K562 (cell line): Measurements from ENCODE around the gene LILRB3. TPM values are rescaled to one million over a fixed set of nuclear protein-coding genes. Genes with fewer than 3 reads are reported as not detected.

Source experiments
- ATAC-seq: fragments of 200-7000 bp; cut with Tn5 transposase; 3 replicates; pipeline ENCODE4 v1.9.1; 2020; ENCODE audit warnings: moderate library complexity
- BruUV-seq: library from RNA; stranded (reverse); fragments of 400-500 nt; replicated peaks from 2 replicates; lab custom pipeline; 2021; lab: Mats Ljungman, UMichigan
- CTCF ChIA-PET: fragments of 300-600 bp; formaldehyde crosslinking; extraction: SDS; loops from one replicate; lab custom pipeline; 2021; ENCODE audit warnings: low intra/inter-chr PET ratio; lab: Yijun Ruan, JAX
- POLR2A ChIA-PET: fragments of 300-600, 350-650 bp; sonication (Branson Sonifier 250); formaldehyde crosslinking; extraction: SDS; loops from one replicate; lab custom pipeline; 2021; ENCODE audit warnings: antibody characterized with exemption, inconsistent platforms; lab: Yijun Ruan, JAX
- DNase-seq, 4 experiments: peaks; one replicate each; pipeline versions ENCODE4 v3.0.0 to v3.0.0-alpha.2; 2011 to 2018; ENCODE audit warnings: low spot score in 3 of 4, mixed read lengths in 3 of 4; ENCODE audit errors: extremely low read depth in 1 of 4
- FAIRE-seq: peaks from 2 replicates; lab custom pipeline; 2011; peaks lifted over from hg19 to GRCh38; lab: Jason Lieb, UNC
- H2AFZ ChIP-seq: 2 replicates; pipeline ENCODE4 v1.6.0; 2011; ENCODE audit warnings: low read depth, low read length, control low read depth, inconsistent platforms
- H3K27ac ChIP-seq: fragments of 200-600 bp; 3 replicates; pipeline ENCODE4 v1.8.0; 2011; ENCODE audit warnings: low read depth, mild to moderate bottlenecking, control low read depth, inconsistent platforms, low read length, moderate library complexity, mixed read lengths; ENCODE audit errors: extremely low read depth
- H3K27me3 ChIP-seq, 2 experiments: fragments of 300-600 bp in 1 of 2; 2 replicates in 1 of 2; 3 replicates in 1 of 2; pipeline versions ENCODE4 v1.6.0 to v1.8.0; 2011; ENCODE audit warnings: inconsistent platforms in 2 of 2, low read length in 2 of 2, mild to moderate bottlenecking in 1 of 2, mixed read lengths in 1 of 2, moderate library complexity in 1 of 2; ENCODE audit not compliant: control insufficient read depth in 2 of 2, insufficient read depth in 2 of 2
- H3K36me3 ChIP-seq: fragments of 300-600 bp; 3 replicates; pipeline ENCODE4 v1.8.0; 2011; ENCODE audit warnings: mild to moderate bottlenecking, low read length, inconsistent platforms; ENCODE audit not compliant: control insufficient read depth, insufficient read depth
- H3K4me1 ChIP-seq, 2 experiments: fragments of 200-600 bp in 1 of 2; replicated peaks in 1 of 2; 2 replicates in 1 of 2; 3 replicates in 1 of 2; pipeline versions ENCODE4 v1.5.1 to v1.8.0; 2011; ENCODE audit warnings: inconsistent platforms in 2 of 2, low read length in 2 of 2, mild to moderate bottlenecking in 1 of 2, mixed read lengths in 1 of 2, moderate library complexity in 1 of 2; ENCODE audit not compliant: control insufficient read depth in 2 of 2, insufficient read depth in 2 of 2
- H3K4me2 ChIP-seq: 2 replicates; pipeline ENCODE4 v1.6.1; 2011; ENCODE audit warnings: low read length, control low read depth, inconsistent platforms, mixed read lengths; ENCODE audit not compliant: insufficient read depth
- H3K4me3 ChIP-seq: fragments of 200-600 bp; sonication (generic), shearing (Covaris generic); 2 replicates; pipeline ENCODE4 v1.5.1; 2016; ENCODE audit warnings: control low read depth, inconsistent platforms
- H3K79me2 ChIP-seq: fragments of 200-600 bp; 3 replicates; pipeline ENCODE4 v1.8.0; 2011; ENCODE audit warnings: low read length, inconsistent platforms; ENCODE audit not compliant: control insufficient read depth, insufficient read depth
- H3K9ac ChIP-seq, 2 experiments: 2 replicates each; pipeline versions ENCODE4 v1.6.0 to v1.6.1; 2011; ENCODE audit warnings: low read depth in 2 of 2, low read length in 2 of 2, control low read depth in 1 of 2, inconsistent platforms in 1 of 2, mild to moderate bottlenecking in 1 of 2, mixed read lengths in 1 of 2; ENCODE audit not compliant: insufficient read depth in 1 of 2
- H3K9me1 ChIP-seq: one replicate; pipeline ENCODE4 v1.6.0; 2011; ENCODE audit warnings: inconsistent platforms, mild to moderate bottlenecking, low read length, moderate library complexity; ENCODE audit not compliant: control insufficient read depth, insufficient read depth
- H3K9me3 ChIP-seq: replicated peaks from 2 replicates; pipeline ENCODE4 v1.5.1; 2011; ENCODE audit warnings: low read depth, low read length, inconsistent platforms; ENCODE audit not compliant: control insufficient read depth, insufficient read depth
- H4K20me1 ChIP-seq: replicated peaks from 2 replicates; pipeline ENCODE4 v1.6.1; 2011; ENCODE audit warnings: low read length, inconsistent platforms, mixed read lengths; ENCODE audit not compliant: control insufficient read depth, insufficient read depth
- ARID3B ChIP-seq: fragments of 250-450 bp; sonication (Bioruptor Pico); IDR thresholded peaks from 2 replicates; pipeline ENCODE4 v1.4.0; 2020; ENCODE audit warnings: borderline replicate concordance
- FUS ChIP-seq: fragments of 200-400 bp; formaldehyde crosslinking; optimal IDR thresholded peaks from 2 replicates; pipeline ENCODE3; 2017; ENCODE audit warnings: low read depth, low read length
- HDAC3 ChIP-seq: fragments of 450-650 bp; IDR thresholded peaks from 2 replicates; pipeline ENCODE4 v1.6.1; 2018; ENCODE audit warnings: borderline replicate concordance, mild to moderate bottlenecking, moderate library complexity; ENCODE audit not compliant: partially characterized antibody
- HOXB6 ChIP-seq: fragments of 250-450 bp; sonication (Bioruptor Pico); IDR thresholded peaks from 2 replicates; pipeline ENCODE4 v1.5.1; 2022; ENCODE audit warnings: mild to moderate bottlenecking, borderline replicate concordance
- NR2C1 ChIP-seq, 2 experiments: fragments of 450-650 bp; IDR thresholded peaks; 2 replicates each; pipeline ENCODE4 v1.6.1; 2017; ENCODE audit warnings: mild to moderate bottlenecking in 2 of 2, antibody characterized with exemption in 1 of 2, inconsistent platforms in 1 of 2, missing compliant biosample characterization in 1 of 2, missing genetic modification characterization in 1 of 2
- THRAP3 ChIP-seq: fragments of 450-650 bp; IDR thresholded peaks from 2 replicates; pipeline ENCODE4 v1.6.1; 2016; ENCODE audit warnings: mild to moderate bottlenecking, inconsistent platforms, borderline replicate concordance
- VEZF1 ChIP-seq: fragments of 200-800 bp; sonication (Bioruptor generic); IDR thresholded peaks from 2 replicates; pipeline ENCODE4 v1.6.1; 2017; ENCODE audit warnings: missing genetic modification characterization, missing compliant biosample characterization
- ZBTB9 ChIP-seq: fragments of 450-650 bp; formaldehyde crosslinking; IDR thresholded peaks from 2 replicates; pipeline ENCODE4 v1.4.0; 2020; ENCODE audit warnings: mild to moderate bottlenecking, moderate library complexity
- ZNF699 ChIP-seq: fragments of 250-450 bp; sonication (Bioruptor Pico); IDR thresholded peaks from 2 replicates; pipeline ENCODE4 v1.8.0; 2021; ENCODE audit warnings: mild to moderate bottlenecking, moderate library complexity; ENCODE audit not compliant: insufficient replicate concordance
- ZNF79 ChIP-seq: fragments of 250-450 bp; sonication (Bioruptor Pico); IDR thresholded peaks from 2 replicates; pipeline ENCODE4 v1.4.0; 2020; ENCODE audit warnings: low read depth, mild to moderate bottlenecking, moderate library complexity
- WGBS: fragments of 100-300 bp; shearing (Covaris generic); methylation state at CpG from one replicate; pipeline ENCODE4 v1.1.6; 2016; ENCODE audit warnings: low coverage, mixed read lengths; ENCODE audit not compliant: insufficient coverage; ENCODE audit errors: missing lambda C conversion rate; 5-methylcytosine and 5-hydroxymethylcytosine counted together
- in situ Hi-C: fragments of 300-500 bp; cut with MboI; formaldehyde crosslinking; loops from 4 replicates; pipeline ENCODE4 v1.15.0; 2018; ENCODE audit warnings: inconsistent platforms, mixed read lengths
- intact Hi-C: fragments of 100-400 bp; cut with micrococcal nuclease; formaldehyde crosslinking; loops from 2 replicates; pipeline ENCODE4 v1.14.2; 2022
- polyA plus RNA-seq, 8 experiments: library from polyadenylated mRNA; depleted of rRNA in 4 of 8; stranded (reverse) in 5 of 8; unstranded in 3 of 8; fragments of >200 nt; fragmentation: Nextera tagmentation in 2 of 8; fragmentation: Illumina TruSeq in 1 of 8; extraction: Ambion mirVana in 2 of 8; extraction: Trizol in 1 of 8; gene quantifications; 2 replicates each; pipeline versions ENCODE4 v1.2.1 to v1.2.3, GENCODE V29; 2011 to 2014; ENCODE audit warnings: inconsistent platforms in 1 of 8, missing spikeins in 1 of 8
- total RNA-seq, 7 experiments: library from RNA; depleted of rRNA in 6 of 7; stranded (reverse); fragments of >200 nt in 6 of 7; fragmentation: Illumina TruSeq in 2 of 7; extraction: Trizol in 2 of 7; gene quantifications; 2 replicates each; pipeline versions ENCODE4 v1.2.1 to v1.2.3, GENCODE V29; 2011 to 2021; ENCODE audit warnings: low replicate concordance in 1 of 7
- TF ChIP-seq, protein P1 (sequence below): IDR thresholded peaks from 2 replicates; pipeline ENCODE4 v1.6.1; 2016; ENCODE audit warnings: missing genetic modification characterization, missing compliant biosample characterization
- TF ChIP-seq, protein P2 (sequence below): sonication (generic); formaldehyde crosslinking; IDR thresholded peaks from 2 replicates; pipeline ENCODE4 v1.8.0; 2022; ENCODE audit warnings: mild to moderate bottlenecking, low read depth, missing genetic modification reagents

The LILRB3 gene
- total and polyA plus RNA-seq, 9 of the 15 experiments (the other 6 are each of a cell fraction or from before 2014, with no cell fraction given): 0.01 to 0.09 TPM; not detected in 7

DNA sequence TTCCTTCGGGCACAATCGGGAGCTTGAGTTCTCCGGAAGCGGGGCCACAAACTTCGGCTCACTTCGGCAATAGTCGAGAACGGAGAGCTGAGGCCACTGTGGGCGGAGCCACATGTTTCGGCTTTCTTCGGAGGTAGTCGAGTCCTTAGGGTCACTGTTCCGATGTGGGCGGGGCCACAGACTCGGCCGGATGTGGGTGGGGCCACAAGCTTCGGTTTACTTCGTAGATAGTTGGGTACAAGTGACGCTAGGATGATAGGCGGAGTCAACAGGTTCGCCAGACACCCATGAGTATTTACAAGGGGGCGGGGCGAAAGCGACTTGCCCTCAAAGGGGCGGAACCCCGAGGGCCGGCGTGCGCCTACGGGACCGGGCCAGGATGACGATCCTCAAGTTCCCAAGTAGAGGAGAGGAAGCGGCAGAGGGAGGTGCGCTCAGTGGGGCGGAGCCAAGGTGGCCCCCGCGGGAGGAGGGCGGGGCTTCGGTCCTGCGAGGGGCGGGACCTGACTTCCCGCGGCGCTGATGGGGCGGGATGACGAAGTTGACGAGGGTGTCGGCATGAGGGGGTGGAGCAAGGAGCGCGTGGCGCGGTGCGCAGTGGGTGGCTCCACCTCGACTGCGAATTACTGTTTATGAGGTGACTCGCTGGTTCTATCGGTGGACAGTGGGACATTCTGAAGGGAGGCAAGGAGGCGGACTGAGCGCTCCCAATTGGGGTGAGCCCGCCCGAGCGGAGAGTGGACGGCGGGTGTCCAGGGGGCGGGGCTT lies 32.9 kb downstream of the LILRB3 start:
- peaks cover 5% of the 10 kb centered on the region for H3K9me1 ChIP-seq
- no TSS peak for BruUV-seq
- H3K4me2 ChIP-seq: peak overlapping the region; percentile 93
- peak overlapping the region; percentile 98 to 99 for H3K9ac ChIP-seq
- peaks cover 56% of the 10 kb centered on the region for H3K79me2 ChIP-seq
- intact Hi-C loops (loop anchor here (2.0 to 5.0 kb wide), 2 partner anchors 19 to 42 kb away; no protein-coding TSS in a partner anchor), in situ Hi-C loops (no loop called here)
- FAIRE-seq (peak; percentile 100), DNase-seq (peak; percentile 86 to 100 (median 91)), ATAC-seq (peak; percentile 75)
- peaks cover 54% of the 10 kb centered on the region for H3K36me3 ChIP-seq
- peak overlapping the region; percentile 98 for H2AFZ ChIP-seq
- H3K27ac ChIP-seq: peak overlapping the region; percentile 100
- peak overlapping the region; percentile 96 for H3K4me3 ChIP-seq
- no peaks in the 10 kb centered on the region for H4K20me1 ChIP-seq
- peaks cover 27 to 50% of the 10 kb centered on the region in 2 experiments for H3K4me1 ChIP-seq
- H3K9me3 ChIP-seq: no peaks in the 10 kb centered on the region
- ChIA-PET POLR2A (interaction anchor here (0.6 to 7.0 kb wide), 18 partner anchors 8 to 76 kb away, joined by 4 to 206 read pairs (median 6); partner anchors contain the start of genes CNOT3, LENG1, RPS9 and TMC4), CTCF (no interaction called here)
- H3K27me3 ChIP-seq: no peaks in the 10 kb centered on the region
- WGBS: under 1% methylated on average over 48 of the region's 65 CpGs
- TF ChIP-seq HOXB6 (CRISPR knock-in tag) (no peak), ZBTB9 (CRISPR knock-in tag) (0 out of 2 replicates have a peak, but pooled peaks have one; percentile 70), NR2C1 (IDR thresholded peaks at IDR 0.05) (no peak), NR2C1 (tag; IDR thresholded peaks at IDR 0.05) (no peak), VEZF1 (CRISPR knock-in tag) (0 out of 2 replicates have a peak, but pooled peaks have one; percentile 43), HDAC3 (no peak), FUS (no peak), ZNF79 (CRISPR knock-in tag) (no peak), THRAP3 (no peak), ZNF699 (CRISPR knock-in tag) (no peak), ARID3B (no peak)
- TF ChIP-seq, protein P1, sequence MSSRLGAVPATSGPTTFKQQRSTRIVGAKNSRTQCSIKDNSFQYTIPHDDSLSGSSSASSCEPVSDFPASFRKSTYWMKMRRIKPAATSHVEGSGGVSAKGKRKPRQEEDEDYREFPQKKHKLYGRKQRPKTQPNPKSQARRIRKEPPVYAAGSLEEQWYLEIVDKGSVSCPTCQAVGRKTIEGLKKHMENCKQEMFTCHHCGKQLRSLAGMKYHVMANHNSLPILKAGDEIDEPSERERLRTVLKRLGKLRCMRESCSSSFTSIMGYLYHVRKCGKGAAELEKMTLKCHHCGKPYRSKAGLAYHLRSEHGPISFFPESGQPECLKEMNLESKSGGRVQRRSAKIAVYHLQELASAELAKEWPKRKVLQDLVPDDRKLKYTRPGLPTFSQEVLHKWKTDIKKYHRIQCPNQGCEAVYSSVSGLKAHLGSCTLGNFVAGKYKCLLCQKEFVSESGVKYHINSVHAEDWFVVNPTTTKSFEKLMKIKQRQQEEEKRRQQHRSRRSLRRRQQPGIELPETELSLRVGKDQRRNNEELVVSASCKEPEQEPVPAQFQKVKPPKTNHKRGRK (tag): no peak
- TF ChIP-seq, protein P2, sequence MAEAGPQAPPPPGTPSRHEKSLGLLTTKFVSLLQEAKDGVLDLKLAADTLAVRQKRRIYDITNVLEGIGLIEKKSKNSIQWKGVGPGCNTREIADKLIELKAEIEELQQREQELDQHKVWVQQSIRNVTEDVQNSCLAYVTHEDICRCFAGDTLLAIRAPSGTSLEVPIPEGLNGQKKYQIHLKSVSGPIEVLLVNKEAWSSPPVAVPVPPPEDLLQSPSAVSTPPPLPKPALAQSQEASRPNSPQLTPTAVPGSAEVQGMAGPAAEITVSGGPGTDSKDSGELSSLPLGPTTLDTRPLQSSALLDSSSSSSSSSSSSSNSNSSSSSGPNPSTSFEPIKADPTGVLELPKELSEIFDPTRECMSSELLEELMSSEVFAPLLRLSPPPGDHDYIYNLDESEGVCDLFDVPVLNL: peak; percentile 85
